Memory B cell (primary cell): ENCODE measurements around the gene SOAT2.
A peak's percentile ranks its signal among the peaks of the same experiment; 100 is the strongest.

Source experiments
- ATAC-seq: fragments of 150-1000 bp; cut with Tn5 transposase; 2 replicates; pipeline ENCODE4 v1.10.0; 2021; ENCODE audit warnings: low read depth, mild to moderate bottlenecking, moderate library complexity
- DNase-seq, 2 donors: peaks; one replicate each; pipeline ENCODE4 v3.0.0; 2022; ENCODE audit warnings: low spot score in 2 of 2
- H3K27ac Mint-ChIP-seq: one replicate; pipeline ENCODE4 v1.8.0; 2022; ENCODE audit warnings: mild to moderate bottlenecking, moderate library complexity, mixed read lengths
- H3K27me3 Mint-ChIP-seq: one replicate; pipeline ENCODE4 v1.8.0; 2022; ENCODE audit warnings: mixed read lengths
- H3K36me3 Mint-ChIP-seq: one replicate; pipeline ENCODE4 v1.8.0; 2022; ENCODE audit warnings: mild to moderate bottlenecking, mixed read lengths
- H3K4me1 Mint-ChIP-seq: one replicate; pipeline ENCODE4 v1.8.0; 2022; ENCODE audit warnings: mixed read lengths
- H3K4me3 Mint-ChIP-seq: one replicate; pipeline ENCODE4 v1.8.0; 2022; ENCODE audit warnings: mild to moderate bottlenecking, moderate library complexity, mixed read lengths
- H3K9me3 Mint-ChIP-seq: one replicate; pipeline ENCODE4 v1.8.0; 2022; ENCODE audit warnings: mixed read lengths

The SOAT2 gene

DNA sequence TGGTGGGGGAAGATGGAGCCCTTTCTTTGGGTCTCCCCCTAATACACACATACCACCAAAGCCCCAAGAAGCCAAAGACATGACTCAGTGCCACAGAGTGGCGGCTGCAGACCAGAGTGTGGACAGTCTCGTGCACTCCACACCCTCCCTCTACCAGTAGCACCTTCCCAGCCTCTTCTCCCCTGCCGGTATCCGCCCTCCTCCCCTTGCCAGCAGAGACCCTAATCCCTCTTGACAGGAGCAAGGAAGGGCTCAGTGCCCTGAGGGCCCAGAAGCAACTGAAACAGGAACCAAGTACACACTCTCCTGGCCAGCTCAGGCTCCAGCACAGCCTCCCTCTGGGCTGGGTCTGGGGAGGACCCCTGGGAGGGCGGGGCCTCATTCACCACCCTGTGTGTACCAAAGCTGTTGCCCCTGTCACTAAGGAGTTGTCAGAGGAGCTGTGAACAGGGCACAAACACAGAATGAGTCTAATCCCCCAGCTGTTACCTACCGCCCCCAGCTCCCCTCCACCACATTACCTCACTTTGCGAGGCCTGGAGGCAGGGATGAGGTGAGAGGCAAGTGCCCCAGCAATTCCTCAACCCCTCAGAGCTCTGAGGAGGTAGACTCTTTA lies 32.3 kb upstream of the SOAT2 start:
- Mint-ChIP-seq H3K36me3 (peaks cover 32% of the 10 kb centered on the region), H3K9me3 (no peaks in the 10 kb centered on the region), H3K4me3 (no peak overlapping the region), H3K27ac (no peak overlapping the region), H3K4me1 (peaks cover 28% of the 10 kb centered on the region), H3K27me3 (no peaks in the 10 kb centered on the region)
- no peak for ATAC-seq
- DNase-seq = no peak

- peaks cover 32% of the 10 kb centered on the region for H3K36me3 Mint-ChIP-seq
- H3K4me3 Mint-ChIP-seq = no peak overlapping the region
- no peaks in the 10 kb centered on the region for H3K27me3 Mint-ChIP-seq
- H3K9me3 Mint-ChIP-seq = no peaks in the 10 kb centered on the region
- peak overlapping the region; percentile 19 for H3K27ac Mint-ChIP-seq
- ATAC-seq (no peak), DNase-seq (no peak)
- H3K4me1 Mint-ChIP-seq = peaks cover 28% of the 10 kb centered on the region
Measured at GRCh38 chr12:53071591-53072551, 31.4 kb upstream of the SOAT2 start.

DNA sequence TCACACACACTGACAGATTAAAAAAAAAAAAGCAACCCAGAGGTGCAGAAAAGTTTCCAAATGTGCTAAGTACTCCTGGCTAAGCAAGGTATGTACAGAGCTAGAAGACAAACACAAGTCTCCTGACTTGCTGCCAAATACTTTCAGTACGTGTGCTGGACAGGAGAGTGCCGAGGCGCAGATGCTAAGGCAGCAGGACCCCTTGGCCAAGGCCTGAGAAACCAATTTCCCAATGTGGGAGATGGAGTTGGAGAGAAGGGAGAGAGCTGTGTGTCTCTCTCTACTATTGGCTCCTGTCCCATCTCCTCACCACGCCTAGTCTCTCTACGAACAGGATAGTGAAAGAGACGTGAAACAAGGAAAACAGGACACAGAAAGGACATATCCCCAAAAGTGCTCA lies 29.4 kb upstream of the SOAT2 start:
- Mint-ChIP-seq H3K4me1 (peaks cover 34% of the 10 kb centered on the region), H3K4me3 (no peak overlapping the region), H3K27ac (no peak overlapping the region), H3K9me3 (no peaks in the 10 kb centered on the region), H3K27me3 (no peaks in the 10 kb centered on the region), H3K36me3 (peaks cover 35% of the 10 kb centered on the region)
- ATAC-seq (no peak), DNase-seq (no peak)

- H3K27me3 Mint-ChIP-seq = no peaks in the 10 kb centered on the region
- DNase-seq = no peak
- no peak for ATAC-seq
- H3K4me1 Mint-ChIP-seq = peaks cover 36% of the 10 kb centered on the region
- peaks cover 35% of the 10 kb centered on the region for H3K36me3 Mint-ChIP-seq
- no peak overlapping the region for H3K4me3 Mint-ChIP-seq
- H3K27ac Mint-ChIP-seq = no peak overlapping the region
- no peaks in the 10 kb centered on the region for H3K9me3 Mint-ChIP-seq
Measured at GRCh38 chr12:53074283-53074998, 28.8 kb upstream of the SOAT2 start.

GRCh38 chr12:53074999-53075370 lies 28.3 kb upstream of the SOAT2 start:
- peaks cover 35% of the 10 kb centered on the region for H3K36me3 Mint-ChIP-seq

GRCh38 chr12:53076461-53076860 lies 26.8 kb upstream of the SOAT2 start:
- H3K4me3 Mint-ChIP-seq = no peak overlapping the region
- H3K9me3 Mint-ChIP-seq = no peaks in the 10 kb centered on the region
- no peak for DNase-seq
- H3K27ac Mint-ChIP-seq = no peak overlapping the region
- ATAC-seq = no peak
- peaks cover 37% of the 10 kb centered on the region for H3K4me1 Mint-ChIP-seq
- H3K27me3 Mint-ChIP-seq = no peaks in the 10 kb centered on the region
- H3K36me3 Mint-ChIP-seq = peaks cover 28% of the 10 kb centered on the region

More at GRCh38 chr12:53074999-53075370, 28.3 kb upstream of the SOAT2 start:
- no peak overlapping the region for H3K27ac Mint-ChIP-seq
- H3K4me1 Mint-ChIP-seq = peaks cover 39% of the 10 kb centered on the region
- H3K27me3 Mint-ChIP-seq = no peaks in the 10 kb centered on the region
- H3K9me3 Mint-ChIP-seq = no peaks in the 10 kb centered on the region
- DNase-seq (no peak), ATAC-seq (no peak)
- no peak overlapping the region for H3K4me3 Mint-ChIP-seq

- ATAC-seq (no peak), DNase-seq (no peak)
- Mint-ChIP-seq H3K4me1 (peaks cover 35% of the 10 kb centered on the region), H3K27me3 (no peaks in the 10 kb centered on the region), H3K27ac (peak overlapping the region; percentile 9), H3K36me3 (peaks cover 24% of the 10 kb centered on the region), H3K9me3 (no peaks in the 10 kb centered on the region), H3K4me3 (peak overlapping the region; percentile 8)
Measured at GRCh38 chr12:53077030-53077429, 26.3 kb upstream of the SOAT2 start.

GRCh38 chr12:53078425-53079225 lies 24.7 kb upstream of the SOAT2 start:
- ATAC-seq = peak; percentile 50
- H3K27me3 Mint-ChIP-seq = no peaks in the 10 kb centered on the region
- peaks cover 18% of the 10 kb centered on the region for H3K36me3 Mint-ChIP-seq
- H3K4me1 Mint-ChIP-seq = peaks cover 27% of the 10 kb centered on the region
- peak overlapping the region; percentile 96 for H3K27ac Mint-ChIP-seq
- H3K9me3 Mint-ChIP-seq = no peaks in the 10 kb centered on the region
- peak overlapping the region; percentile 92 for H3K4me3 Mint-ChIP-seq
- DNase-seq = peak in 1 of 2 donors; percentile 25

GRCh38 chr12:53079226-53080117 lies 23.8 kb upstream of the SOAT2 start, which contains the start of gene SPRYD3:
SPRYD3 (minus strand) TSS chr12:53079390; CDS start chr12:53079333, 57 bp downstream.
- no peaks in the 10 kb centered on the region for H3K27me3 Mint-ChIP-seq
- peak within 1 kb of the TSS; percentile 96 for H3K27ac Mint-ChIP-seq
- peak within 1 kb of the TSS; percentile 92 for H3K4me3 Mint-ChIP-seq
- no peaks in the 10 kb centered on the region for H3K9me3 Mint-ChIP-seq
- peaks cover 14% of the 10 kb centered on the region for H3K36me3 Mint-ChIP-seq
- H3K4me1 Mint-ChIP-seq = peaks cover 24% of the 10 kb centered on the region
- ATAC-seq = peak; percentile 95
- DNase-seq = peak; percentile 98 to 99

GRCh38 chr12:53082637-53083175 lies 20.6 kb upstream of the SOAT2 start:
- no peak overlapping the region for H3K4me3 Mint-ChIP-seq
- H3K4me1 Mint-ChIP-seq = peaks cover 10% of the 10 kb centered on the region
- H3K36me3 Mint-ChIP-seq = no peaks in the 10 kb centered on the region
- H3K27me3 Mint-ChIP-seq = peaks cover 5% of the 10 kb centered on the region
- no peak for ATAC-seq
- H3K27ac Mint-ChIP-seq = no peak overlapping the region
- DNase-seq = no peak
- no peaks in the 10 kb centered on the region for H3K9me3 Mint-ChIP-seq

DNA sequence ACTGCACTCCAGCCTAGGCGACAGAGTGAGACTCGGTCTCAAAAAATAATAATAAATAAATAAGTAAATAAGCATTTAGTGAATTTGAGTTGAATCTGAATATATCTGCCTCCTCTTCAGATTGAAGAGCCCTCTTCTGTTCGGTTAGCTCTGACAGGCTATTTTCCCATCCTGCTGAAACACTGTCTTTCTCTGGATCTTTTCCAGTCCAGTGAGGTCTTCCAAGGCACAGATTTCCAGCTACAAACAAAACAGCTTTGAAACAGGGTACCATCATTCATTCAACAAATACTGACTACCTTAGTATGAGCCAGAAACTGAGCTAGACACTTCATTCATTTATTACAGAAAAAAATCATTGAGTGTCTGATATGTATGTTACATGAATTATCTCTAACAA lies 16.9 kb upstream of the SOAT2 start:
- Mint-ChIP-seq H3K27me3 (peaks cover 6% of the 10 kb centered on the region), H3K9me3 (no peaks in the 10 kb centered on the region), H3K4me1 (no peaks in the 10 kb centered on the region), H3K27ac (no peak overlapping the region), H3K4me3 (no peak overlapping the region), H3K36me3 (no peaks in the 10 kb centered on the region)
- ATAC-seq = no peak
- no peak for DNase-seq

- DNase-seq (no peak), ATAC-seq (no peak)
- H3K27ac Mint-ChIP-seq = no peak overlapping the region
- H3K4me3 Mint-ChIP-seq = no peak overlapping the region
- no peaks in the 10 kb centered on the region for H3K36me3 Mint-ChIP-seq
- peaks cover 2% of the 10 kb centered on the region for H3K4me1 Mint-ChIP-seq
- peaks cover 11% of the 10 kb centered on the region for H3K27me3 Mint-ChIP-seq
- no peaks in the 10 kb centered on the region for H3K9me3 Mint-ChIP-seq
Measured at GRCh38 chr12:53090105-53090504, 13.2 kb upstream of the SOAT2 start.
